GM19240 (cell line): ENCODE measurements around the gene RTKN2.

ENCODE experiments used
- DNase-seq: peaks from one replicate; pipeline ENCODE4 v3.0.0; 2011; ENCODE audit warnings: low spot score; ENCODE audit not compliant: insufficient read length

The RTKN2 gene

GRCh38 chr10:62225362-62225761, 43.3 kb downstream of the RTKN2 start:
- no peak for DNase-seq

DNA sequence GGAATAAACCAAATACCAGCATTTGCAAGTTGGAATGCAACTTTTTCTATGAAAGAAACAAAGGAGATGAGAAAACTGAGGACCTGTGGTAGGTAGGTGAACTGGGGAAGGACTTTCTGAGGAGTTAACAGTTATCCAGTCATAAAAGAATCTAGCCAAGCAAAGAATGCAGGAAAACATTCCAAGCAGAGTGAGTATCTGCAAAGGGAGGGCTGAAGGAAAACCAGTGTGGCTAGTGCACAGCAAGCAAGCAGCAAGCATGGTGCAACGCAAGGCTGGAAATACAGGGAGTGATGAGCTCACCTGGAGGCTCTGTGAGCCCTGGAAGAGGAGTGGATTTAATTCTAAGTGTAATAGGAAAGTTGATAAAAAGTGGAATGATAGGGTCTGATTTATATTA, 44.0 kb downstream of the RTKN2 start:
- DNase-seq = no peak

DNA sequence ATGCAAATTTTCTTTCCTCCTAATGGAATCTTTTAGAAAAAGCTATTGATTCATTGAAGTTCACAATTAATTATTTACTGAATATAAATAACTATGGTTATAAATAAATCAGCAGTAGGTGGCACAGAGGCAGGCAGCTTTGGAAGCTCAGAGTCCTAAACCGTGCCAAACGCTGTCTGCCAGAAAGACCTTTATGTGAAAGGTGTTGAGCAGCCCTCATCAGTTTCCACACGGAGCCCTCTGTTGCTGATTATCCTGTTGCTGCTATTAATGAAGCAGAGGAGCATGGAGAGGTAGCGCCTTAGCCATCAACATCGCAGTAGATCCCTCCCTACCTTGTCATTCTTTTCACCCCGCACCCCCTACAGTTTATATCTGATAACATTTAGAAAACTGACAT, 51.0 kb downstream of the RTKN2 start:
- DNase-seq = no peak

GRCh38 chr10:62214364-62214874, 54.2 kb downstream of the RTKN2 start:
- DNase-seq = no peak

DNA sequence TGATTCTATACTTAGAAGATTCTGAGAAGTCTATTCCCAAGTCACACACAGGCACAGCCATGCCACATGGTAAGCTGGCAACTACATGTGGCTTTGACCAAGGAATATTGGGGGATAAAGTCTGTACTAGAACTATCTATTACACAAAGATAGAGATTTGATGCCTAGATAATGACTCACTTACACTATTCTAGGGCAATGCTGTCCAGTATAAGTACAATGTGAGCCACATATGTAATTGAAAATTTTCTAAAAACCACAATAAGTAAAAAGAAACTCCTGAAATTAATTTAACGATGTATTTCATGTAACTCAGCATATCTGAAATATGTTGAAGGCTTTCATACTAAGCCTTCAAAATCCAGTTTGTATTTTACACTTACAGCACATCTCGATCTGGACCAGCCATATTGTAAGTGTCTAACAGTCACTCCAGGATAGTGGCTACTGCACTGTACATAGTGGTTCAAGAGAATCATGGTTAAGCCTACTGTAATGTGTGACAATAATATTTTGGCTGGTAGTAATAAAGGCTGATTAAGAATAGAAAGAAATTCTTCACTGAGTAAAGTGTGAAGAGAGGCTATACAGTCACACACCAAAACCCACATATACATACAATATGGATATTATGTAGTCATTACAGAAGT, 62.8 kb downstream of the RTKN2 start:
- DNase-seq = no peak

DNA sequence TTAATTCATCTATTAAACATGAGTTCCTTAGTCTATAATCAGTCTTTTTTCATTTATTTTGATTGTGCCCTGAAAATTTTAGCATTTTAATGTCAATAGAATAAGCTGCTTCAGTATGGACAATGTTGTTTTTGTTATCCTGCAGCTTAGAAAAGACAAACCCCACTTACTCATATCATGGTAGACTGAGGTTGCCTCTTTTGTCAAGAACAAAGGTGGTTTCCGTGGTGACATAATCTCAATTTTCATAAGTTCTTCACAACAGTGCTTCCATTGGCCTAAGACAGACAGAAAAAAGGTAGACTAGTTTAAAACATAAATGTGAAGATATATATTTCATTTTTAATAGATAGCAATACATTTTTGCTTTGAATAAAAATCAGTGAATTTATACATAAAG, 69.1 kb downstream of the RTKN2 start:
- no peak for DNase-seq

GRCh38 chr10:62196528-62196927, 72.1 kb downstream of the RTKN2 start:
- no peak for DNase-seq

GRCh38 chr10:62195675-62195926, 73.0 kb downstream of the RTKN2 start:
- no peak for DNase-seq

- DNase-seq = no peak
These were observed 73.5 kb downstream of the RTKN2 start for GRCh38 chr10:62194924-62195674.

DNA sequence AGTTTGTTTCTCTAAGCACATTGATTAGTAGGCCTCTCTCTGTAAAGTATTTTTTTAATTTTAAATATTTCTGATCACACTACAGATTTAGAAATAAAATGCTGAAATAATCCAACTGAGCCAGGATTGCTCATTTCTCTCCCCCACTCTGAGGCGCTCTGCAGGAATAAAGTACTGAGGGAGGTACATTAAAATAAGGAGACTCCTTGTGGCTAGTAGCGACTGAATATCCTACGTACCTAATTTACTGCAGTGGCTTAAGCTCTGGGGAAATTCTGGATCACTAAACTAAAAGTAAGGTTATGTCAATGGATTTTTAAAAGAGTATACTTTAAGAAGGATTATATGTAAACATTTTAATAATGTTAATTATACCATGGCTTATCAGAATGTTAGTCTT, 75.2 kb downstream of the RTKN2 start:
- DNase-seq = no peak

DNA sequence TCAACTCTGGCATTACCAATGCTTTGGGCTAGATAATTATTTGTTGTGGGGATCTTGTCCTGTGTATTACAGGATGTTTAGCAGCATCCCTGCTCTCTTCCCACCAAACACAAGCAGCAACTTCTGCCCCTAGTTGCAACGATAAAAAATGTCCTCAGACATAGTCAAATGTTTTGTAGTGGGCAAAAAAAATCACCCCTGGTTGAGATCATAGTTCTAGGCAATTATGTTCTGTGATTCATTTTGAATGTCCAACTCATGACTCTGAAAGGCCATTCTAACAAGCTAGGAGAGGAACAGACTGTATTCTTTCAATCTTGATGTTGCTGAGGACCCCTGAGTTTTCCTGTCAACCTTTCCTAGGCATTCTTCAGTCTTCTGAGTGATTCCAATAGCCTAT, 79.5 kb downstream of the RTKN2 start:
- DNase-seq = no peak

DNA sequence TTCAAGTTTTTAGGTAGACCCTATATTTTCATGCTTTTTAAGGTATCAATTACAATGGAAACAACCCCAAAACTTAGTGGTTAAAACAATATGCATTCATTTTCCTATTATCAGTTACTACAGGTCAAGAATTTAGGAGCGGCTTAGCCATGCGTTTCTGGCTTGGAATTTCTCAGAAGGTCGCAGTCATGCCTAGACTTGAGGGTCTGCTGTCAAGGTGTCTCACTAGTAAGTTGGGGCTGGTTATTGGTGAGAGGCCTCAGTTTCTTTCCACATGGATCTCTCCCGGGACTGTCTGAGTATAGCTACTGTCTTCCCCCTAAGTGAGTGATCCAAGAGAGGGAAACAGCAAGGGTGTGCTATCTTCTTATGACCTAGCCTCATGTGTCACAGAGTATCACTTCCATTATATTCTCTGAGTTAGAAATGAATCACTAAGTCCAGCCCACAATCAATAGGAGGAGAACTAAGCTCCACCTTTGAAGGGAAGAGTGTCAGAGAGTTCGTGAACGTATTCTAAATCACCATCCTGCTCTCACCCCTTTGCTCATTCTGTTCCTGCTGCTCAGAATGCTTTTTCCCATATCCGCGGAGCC, 80.5 kb downstream of the RTKN2 start:
- no peak for DNase-seq

- no peak for DNase-seq
These were observed 81.5 kb downstream of the RTKN2 start for GRCh38 chr10:62186999-62187675.

DNA sequence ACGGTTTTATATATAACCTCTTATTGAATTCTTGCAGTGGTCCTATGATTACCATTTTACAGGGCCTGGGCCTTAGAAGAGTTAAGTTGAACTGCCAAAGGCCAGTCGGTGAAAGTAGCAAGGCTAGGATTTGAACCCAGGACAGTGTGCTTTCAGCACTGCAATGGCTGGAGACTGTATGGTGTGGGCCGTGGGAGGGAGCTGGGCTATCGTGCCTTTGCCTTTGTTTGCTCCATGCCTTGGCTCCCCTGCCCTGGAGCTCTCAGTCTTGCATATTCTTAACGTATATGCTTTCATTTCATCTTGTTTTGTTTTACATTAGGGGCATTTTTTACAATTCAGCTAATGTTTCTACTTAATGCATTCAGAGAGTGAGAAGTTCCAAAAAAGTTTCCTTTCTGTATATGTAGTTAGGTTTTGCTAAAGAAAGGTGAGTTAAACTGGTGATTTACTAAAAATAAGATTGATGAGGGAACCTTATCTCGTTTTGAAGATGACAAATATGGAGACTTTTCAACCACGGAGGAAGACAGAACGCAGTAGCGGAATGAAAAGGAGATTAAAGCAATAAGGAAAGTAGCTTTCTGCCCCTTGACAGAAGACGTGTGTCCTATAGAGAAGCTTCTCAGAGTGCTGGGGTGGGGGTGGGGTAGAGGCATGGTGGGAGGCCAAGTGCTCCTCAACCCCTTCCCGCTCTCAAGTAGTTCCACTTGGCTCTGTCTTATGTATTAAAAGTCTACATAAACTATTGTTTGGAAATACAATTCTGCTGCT, 82.5 kb downstream of the RTKN2 start:
- DNase-seq = no peak

DNA sequence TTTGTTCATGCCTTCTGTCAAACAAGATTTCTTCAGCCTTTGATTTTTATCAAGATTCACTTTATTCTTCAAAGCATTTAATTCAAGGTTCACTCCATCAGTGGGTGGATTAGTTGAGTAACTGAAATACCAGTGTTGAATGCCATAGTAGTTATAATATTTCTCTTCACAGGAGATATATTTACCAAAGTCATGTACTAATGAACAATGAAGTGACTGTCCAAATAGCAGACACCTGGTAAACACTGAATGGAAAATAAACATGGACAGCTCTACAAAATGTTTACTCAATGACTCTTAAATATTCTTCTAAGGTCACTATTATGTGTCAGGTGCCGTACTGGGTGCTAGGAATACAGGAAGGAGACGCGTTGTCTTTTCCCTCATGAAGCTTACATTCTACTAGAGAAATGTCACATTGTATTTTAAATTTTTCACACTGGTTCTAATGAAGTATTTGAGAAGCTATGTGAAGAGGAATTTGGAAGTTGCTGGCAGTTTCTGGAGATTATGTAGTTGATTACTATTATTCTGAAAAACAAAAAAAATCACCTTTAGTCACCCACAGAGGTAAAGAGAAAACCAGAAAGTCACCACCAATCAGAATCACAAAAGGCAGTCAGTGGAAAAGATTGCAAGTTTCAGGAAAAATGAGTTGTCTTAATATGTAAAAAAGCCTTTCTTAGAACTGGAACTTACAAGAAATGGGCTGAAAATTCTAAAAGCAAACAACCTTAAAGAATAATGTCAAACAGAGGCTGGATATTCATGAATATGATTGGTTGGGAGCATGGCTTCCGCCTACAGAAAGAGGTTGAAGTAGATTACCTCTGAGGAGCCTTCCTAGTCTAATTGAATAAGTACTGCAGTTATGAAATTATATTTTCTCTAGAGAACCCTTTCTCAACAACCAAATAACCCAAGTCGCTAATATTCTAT, 84.5 kb downstream of the RTKN2 start:
- no peak for DNase-seq

DNA sequence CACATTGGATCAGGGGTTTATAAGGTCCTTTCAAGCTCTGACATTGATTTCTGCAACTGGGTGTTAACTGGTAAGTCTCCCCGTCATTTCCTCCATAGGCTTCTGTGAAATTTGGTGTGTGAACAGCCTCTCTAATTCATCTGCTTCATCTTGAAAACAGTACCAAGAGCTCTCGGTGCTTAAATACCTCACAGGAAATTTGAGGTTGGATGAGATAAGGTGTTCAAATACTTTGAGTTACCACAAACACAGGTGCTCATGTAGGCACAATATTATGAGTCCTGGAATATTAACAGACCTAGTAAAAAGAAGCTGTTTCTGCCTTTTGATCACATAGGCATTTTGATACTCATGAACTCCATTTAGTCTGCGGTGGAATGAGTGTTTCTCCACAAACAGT, 85.2 kb downstream of the RTKN2 start:
- DNase-seq = peak; percentile 3

DNA sequence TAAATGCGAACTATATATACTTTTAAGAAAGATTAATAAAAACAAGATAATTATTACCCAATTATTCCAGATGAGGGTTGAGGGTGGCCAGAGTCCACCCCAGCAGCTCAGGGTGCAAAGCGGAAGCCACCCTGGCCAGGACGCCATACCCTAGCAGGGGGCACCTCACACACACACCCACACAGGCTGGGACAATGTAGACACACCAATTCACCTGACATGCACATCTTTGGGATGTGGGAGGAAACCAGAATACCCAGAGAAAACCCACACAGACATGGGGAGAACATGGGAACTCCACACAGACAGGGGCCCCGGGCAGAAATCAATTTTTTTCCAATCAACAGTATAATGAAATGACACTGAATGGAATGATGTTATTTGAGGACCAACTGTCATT, 86.0 kb downstream of the RTKN2 start:
- DNase-seq = no peak

GRCh38 chr10:62182171-62182570, 86.5 kb downstream of the RTKN2 start:
- no peak for DNase-seq

GRCh38 chr10:62180677-62181076, 88.0 kb downstream of the RTKN2 start:
- no peak for DNase-seq

- DNase-seq = no peak
These were observed 90.1 kb downstream of the RTKN2 start for GRCh38 chr10:62178568-62178967.
